RWPE1 (cell line): Measurements from ENCODE around the gene FGFR3.

Source experiments
- CTCF ChIA-PET: fragments of 350-600 bp; sonication (Branson Sonifier 250); formaldehyde crosslinking; extraction: SDS; loops from one replicate; lab custom pipeline; 2021; lab: Yijun Ruan, JAX
- POLR2A ChIA-PET: fragments of 400-600 bp; formaldehyde crosslinking; extraction: SDS; loops from one replicate; lab custom pipeline; 2020; ENCODE audit warnings: antibody characterized with exemption; ENCODE audit not compliant: low non-redundant PET; lab: Yijun Ruan, JAX
- DNase-seq: peaks from one replicate; pipeline ENCODE4 v3.0.0; 2012; ENCODE audit warnings: low spot score
- H3K27ac ChIP-seq: fragments of 450-650 bp; 2 replicates; pipeline ENCODE4 v1.5.1; 2017
- TF ChIP-seq, protein P1 (sequence below): fragments of 450-650 bp; conservative IDR thresholded peaks from 2 replicates; pipeline ENCODE4 v1.5.1; 2017; ENCODE audit warnings: low read depth, mild to moderate bottlenecking

Gene FGFR3

DNA sequence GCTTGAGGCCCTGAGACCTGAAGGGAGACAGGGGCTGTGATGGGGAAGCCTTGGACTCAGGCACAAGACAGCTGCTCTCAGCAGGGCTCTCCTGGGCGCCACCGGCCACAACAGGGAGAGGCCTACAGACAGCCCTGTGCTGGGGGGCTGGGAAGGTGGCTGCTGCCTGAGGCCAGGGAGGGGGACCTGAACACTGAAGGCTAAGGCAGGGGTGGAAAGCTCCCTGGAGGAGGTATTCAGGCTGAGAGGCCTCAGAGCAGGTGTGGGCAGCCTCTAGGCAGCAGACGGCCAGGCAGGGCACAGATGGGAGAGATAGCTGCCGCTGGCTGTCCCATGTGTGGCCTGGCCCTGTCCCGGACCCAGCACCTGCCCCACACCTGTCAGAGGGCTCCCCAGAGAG lies 38.8 kb upstream of the FGFR3 start:
- peak overlapping the region; percentile 98 for H3K27ac ChIP-seq
- ChIA-PET POLR2A (no interaction called here), CTCF (interaction anchor here (0.7 kb wide), 1 partner anchor 865 kb away, joined by 3 read pairs; no protein-coding TSS in a partner anchor)
- no peak for DNase-seq
- TF ChIP-seq, protein P1, sequence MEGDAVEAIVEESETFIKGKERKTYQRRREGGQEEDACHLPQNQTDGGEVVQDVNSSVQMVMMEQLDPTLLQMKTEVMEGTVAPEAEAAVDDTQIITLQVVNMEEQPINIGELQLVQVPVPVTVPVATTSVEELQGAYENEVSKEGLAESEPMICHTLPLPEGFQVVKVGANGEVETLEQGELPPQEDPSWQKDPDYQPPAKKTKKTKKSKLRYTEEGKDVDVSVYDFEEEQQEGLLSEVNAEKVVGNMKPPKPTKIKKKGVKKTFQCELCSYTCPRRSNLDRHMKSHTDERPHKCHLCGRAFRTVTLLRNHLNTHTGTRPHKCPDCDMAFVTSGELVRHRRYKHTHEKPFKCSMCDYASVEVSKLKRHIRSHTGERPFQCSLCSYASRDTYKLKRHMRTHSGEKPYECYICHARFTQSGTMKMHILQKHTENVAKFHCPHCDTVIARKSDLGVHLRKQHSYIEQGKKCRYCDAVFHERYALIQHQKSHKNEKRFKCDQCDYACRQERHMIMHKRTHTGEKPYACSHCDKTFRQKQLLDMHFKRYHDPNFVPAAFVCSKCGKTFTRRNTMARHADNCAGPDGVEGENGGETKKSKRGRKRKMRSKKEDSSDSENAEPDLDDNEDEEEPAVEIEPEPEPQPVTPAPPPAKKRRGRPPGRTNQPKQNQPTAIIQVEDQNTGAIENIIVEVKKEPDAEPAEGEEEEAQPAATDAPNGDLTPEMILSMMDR = no peak

DNA sequence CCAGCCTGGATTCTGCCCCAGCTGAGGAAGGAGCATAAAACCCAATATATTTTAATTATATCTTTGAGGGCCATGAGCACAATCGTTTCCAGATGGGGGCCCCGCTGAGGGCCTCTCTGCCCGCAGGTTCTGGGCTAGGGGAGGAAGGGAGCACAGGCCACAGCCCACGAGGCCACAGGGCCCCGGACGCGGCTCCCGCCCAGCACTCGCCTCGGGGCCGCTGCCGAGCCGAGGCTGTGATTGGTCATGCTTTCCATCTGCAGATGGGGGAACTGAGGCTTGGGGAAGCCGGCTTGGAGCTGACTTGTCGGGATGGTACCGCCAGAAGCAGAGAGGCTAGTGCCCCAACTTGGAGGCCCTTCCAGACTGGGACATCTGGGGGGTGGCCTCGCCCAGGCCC lies 37.8 kb upstream of the FGFR3 start:
- peak overlapping the region; percentile 98 for H3K27ac ChIP-seq
- no peak for DNase-seq
- ChIA-PET CTCF (interaction anchor here (0.5 kb wide), 1 partner anchor 616 kb away, joined by 3 read pairs; no protein-coding TSS in a partner anchor), POLR2A (no interaction called here)
- TF ChIP-seq, protein P1 = no peak

DNA sequence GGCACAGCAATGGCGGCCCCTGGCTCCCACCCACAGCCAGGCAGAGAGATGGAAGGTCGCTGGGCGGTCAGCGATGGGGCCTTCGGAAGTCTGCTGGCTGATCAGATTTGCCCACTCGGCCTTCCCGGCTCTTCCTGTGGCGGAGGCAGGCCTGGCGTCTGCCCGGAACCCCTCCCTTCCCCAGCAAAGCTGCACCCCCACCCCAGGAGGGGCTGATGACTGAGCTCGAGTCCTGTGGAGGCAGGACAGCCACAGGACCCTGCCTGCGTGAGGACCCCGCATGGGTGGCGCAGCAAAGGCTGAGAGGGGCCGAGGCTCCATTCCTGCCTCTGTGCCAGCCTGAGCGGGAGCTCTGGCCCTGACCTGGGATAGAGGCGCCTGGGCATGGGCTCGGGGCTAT lies 37.0 kb upstream of the FGFR3 start:
- TF ChIP-seq, protein P1 = no peak
- CTCF ChIA-PET = no interaction called here
- POLR2A ChIA-PET = no interaction called here
- DNase-seq = no peak
- H3K27ac ChIP-seq = peak overlapping the region; percentile 98

DNA sequence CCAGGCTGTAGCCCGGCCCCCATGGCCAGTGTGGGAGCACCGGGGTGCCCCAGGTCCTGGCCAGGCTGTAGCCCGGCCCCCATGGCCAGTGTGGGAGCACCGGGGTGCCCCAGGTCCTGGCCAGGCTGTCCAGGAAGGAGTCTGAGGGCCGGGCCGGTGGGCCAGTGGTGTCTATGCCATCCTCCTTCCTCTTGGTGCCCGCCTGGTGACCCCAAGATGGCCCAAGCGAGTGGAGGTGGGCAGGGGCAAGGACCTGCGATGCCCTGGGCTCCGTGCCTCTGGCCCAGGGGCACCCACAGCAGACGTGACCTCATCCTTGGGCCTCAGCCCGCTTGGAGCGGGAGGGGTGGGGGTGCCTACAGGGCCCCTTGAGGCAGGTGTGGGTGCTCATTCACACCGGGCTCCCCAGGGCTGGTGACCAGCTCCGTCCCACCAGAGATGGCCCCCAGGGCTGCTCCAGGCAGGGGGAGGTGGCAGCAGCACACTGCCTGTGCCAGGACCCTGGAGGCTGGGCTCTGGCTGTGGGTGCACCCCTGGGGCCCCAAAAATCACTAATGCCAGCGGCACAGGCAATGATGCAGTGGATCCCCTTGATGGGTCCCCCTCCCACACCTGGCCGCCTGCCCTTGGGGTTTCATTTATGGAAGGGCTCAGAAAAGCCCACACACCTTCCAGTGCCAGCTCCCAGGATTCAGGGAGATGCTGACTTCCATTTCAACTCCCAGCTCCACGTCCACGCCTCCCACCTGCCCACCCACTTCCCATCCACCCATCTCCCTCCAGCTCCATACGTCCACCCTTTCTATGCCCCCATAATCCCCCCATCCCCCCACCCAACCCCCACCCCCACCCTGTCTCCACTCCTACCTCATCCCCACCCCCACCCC lies 36.0 kb upstream of the FGFR3 start:
- DNase-seq = no peak
- CTCF ChIA-PET = interaction anchor here (0.6 to 1.4 kb wide), 2 partner anchors 10 to 27 kb away, joined by 3 read pairs; no protein-coding TSS in a partner anchor
- POLR2A ChIA-PET = no interaction called here
- peak overlapping the region; percentile 95 for H3K27ac ChIP-seq
- TF ChIP-seq, protein P1 = no peak

DNA sequence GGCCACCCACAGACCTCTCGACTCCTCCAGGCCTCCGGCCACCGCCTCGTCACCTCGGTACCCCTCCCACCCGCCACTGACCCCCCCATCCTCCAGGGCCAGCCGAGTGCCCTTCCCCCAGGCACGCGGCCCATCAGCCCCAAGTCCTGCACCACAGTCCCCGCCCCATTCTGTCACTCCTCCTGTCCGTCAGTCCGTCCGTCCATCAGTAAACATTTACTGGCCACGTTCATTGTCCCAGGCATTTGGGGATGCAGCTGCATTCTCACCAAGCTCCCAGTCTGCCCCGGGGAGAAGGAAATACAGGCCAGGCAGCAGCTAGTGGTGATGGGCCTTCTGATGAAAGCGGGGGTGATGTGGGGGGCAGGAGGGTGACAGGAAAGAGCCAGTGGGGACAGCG lies 35.3 kb upstream of the FGFR3 start:
- DNase-seq = no peak
- ChIA-PET CTCF (interaction anchor here (0.6 to 1.4 kb wide), 3 partner anchors 8 to 26 kb away, joined by 3 read pairs; no protein-coding TSS in a partner anchor), POLR2A (no interaction called here)
- H3K27ac ChIP-seq = peak overlapping the region; percentile 95
- TF ChIP-seq, protein P1 = no peak

DNA sequence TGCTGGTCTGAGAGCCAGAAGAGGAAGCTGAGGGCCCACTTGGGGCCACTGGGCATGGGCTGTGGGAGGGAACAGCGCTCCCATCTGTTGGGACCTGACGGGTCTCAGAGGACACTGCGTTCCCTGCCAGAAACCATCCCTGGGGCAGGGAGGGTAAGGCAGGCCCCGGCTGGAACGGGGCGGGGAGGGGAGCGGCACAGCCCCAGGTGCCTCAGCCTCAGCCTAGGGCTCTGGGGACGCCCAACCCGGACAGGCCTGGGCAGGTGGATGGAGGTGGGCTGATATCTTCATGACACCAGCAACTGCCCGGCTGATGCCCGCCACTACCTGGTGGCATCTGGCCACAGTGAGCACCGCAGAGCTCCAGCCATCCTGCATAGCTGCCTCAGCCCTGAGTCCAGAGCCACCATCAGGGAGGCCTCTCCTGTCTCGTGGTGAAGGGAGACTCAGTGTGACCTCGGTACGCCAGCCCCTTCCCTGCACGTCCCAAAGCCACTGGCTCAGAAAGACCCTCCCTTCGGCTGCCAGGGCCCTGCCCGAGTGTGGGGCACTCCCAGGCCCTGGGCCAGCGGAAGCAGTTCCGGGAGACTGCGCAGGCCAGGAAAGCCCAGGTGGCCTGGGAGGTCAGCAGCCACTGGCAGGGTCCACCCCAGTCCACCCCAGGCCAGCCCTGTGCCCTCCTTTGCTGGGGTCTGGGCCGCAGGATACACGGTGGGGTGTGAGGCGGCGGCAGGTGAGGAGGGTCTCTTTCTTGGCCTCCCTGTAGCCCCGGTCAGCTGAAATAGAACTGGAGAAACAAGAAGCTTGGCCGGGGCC lies 34.6 kb upstream of the FGFR3 start:
- no peak for DNase-seq
- TF ChIP-seq, protein P1 = no peak
- H3K27ac ChIP-seq = peak overlapping the region; percentile 95
- ChIA-PET CTCF (interaction anchor here (0.6 to 0.7 kb wide), 3 partner anchors 8 to 601 kb away, joined by 3 to 4 read pairs (median 3); no protein-coding TSS in a partner anchor), POLR2A (no interaction called here)
